ENCODE measurements around the gene FOXO3.
A peak's percentile ranks its signal among the peaks of the same experiment; 100 is the strongest.
"Not testable (repeated sequence)": the region's sequence is repeated elsewhere in the genome, so short reads cannot be mapped to it uniquely, and the experiment has no call there.

The FOXO3 gene

DNA sequence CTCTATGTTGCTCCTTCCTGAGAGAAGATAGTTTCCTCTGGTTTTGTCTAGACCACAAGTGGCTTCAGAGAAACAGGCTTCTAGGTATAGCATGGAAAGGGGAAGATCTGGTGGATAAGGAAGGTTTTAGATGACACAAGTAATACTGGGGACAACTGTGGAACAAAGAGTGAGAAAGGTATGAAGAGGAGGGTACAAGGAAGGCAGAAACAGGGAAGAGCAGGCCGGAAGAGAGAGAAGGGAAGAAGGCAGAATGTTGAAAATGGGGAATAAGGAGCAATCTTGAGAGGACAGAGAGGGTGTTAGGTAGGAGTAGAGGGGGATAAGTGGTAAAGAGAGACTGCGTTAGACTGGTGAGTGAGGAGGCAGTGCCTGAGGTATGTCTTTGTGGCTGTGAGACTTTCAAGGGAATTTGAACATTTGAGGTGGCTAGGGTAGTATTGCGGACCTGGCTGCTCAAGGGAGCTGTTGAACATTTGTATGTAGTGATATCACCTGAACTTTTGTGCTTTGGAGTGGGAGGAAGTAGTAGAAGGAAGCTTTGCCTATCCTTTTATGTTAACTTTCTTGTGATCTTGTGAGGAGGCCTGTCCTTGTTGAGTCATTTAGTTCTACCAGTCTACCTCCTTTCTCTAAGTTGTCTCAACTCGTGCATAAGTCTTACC, 69.5 kb downstream of the FOXO3 start:
- no peak for DNase-seq (ENCODE audit: low spot score)

DNA sequence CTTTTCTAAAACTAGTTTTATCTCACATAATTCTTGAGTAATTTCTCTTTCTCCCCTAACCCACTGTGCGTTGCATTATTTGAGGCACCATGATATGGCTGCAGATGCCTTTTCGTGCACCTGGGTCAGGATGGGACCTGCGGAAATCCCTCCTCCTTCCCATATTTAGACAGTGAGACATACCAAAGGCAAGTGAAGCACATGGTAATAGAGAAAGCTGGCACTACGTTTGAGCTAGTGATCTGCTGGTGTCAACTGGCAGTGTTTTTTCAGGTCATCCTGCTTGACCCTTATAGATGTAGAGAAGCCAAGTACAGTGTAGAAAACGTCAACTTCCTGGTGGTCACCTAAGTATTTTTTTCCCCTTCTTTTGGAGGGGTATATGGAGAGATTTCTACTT, 71.7 kb downstream of the FOXO3 start:
- DNase-seq (ENCODE audit: low spot score) = no peak

DNA sequence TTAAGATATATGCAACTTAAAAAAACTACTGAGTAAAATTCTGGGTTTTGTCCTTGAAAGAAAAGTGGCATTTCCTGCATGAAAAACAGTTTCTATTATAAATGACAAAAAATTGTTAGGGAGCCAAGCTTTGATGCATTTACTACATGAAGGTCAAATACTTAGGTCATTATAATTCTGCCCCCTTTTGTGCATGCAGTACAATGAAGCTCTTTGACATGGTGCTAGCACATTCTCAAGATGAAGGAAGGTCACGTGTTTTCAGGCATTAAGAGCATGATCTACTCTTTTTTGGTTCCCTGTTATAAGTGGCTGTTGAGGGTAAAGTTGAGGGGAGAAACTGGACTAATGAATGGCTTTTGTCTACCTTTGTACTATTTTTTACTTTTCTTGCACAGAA, 72.7 kb downstream of the FOXO3 start:
- no peak for DNase-seq (ENCODE audit: low spot score)

DNA sequence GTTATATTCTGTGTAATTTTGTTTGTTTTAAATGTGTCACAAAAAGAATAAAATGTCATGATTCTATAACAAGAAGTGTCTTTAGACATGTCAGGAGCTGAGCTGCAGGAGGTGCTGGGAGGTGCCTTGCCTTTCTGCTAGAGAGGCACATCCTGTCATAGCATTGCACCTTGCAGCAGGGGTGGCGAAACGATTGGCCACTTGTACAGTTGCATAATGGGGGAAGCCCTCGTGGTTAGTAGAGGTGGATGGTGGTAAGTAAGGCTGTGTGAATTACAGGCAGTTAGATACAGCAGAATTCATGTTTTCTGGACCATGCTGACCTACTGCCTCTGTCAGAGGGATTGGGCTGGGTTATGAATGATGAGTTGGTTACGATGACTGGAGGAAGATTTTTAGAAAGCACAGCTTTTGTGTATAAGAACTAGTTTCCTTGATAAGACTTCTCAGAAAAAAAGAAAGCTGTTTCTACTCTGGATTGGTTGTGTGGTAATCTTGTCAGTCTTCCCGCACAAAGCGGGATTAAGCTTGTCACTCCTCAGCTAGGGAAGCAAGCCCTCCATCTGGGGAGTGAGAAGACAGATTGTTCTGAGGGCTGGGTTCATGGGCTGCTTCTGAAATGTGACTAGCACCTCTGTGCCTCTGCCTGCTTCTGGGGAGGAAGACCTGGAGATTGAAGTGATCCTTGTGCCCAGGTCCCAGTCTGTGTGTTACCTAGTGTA, 74.9 kb downstream of the FOXO3 start:
- no peak for DNase-seq (ENCODE audit: low spot score)

DNA sequence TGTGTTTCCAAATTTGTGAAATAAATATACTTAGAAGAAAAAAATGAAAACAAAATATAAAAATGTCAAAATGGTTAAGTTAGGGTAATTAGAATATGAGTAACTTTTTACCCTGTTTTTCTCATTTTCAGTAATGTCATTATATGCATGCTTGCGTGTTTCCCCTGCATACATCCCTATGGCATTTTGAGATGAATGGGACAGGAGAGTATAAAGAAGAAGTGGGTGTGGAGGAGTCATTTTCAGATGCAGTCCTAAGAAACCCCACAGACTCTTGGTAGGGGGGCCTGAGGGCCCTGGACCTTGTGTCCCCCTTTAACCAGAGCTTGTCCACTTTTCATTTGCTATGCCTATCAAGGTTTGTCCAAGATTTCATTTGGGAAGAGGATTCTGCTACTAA, 77.2 kb downstream of the FOXO3 start:
- no peak for DNase-seq (ENCODE audit: low spot score)

DNA sequence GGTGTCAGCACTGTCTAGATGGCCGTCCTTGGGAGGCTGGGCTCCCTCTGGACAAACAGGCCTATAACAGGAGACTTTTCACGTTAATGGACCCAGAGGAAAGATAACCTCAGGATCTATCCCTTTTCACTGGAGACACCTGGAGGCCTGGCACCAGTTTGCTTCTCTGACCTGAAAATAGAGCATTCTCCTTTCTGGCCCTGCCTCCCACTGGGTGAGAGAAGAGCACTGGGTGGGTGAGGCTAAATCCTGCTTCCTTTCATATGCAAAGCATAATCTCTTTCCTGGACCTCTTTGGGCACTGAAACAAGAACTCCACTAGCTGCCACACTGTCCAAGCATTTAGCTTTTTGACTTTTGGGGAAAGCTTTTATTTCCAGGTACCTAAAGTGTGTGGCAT, 78.3 kb downstream of the FOXO3 start:
- no peak for DNase-seq (ENCODE audit: low spot score)

DNA sequence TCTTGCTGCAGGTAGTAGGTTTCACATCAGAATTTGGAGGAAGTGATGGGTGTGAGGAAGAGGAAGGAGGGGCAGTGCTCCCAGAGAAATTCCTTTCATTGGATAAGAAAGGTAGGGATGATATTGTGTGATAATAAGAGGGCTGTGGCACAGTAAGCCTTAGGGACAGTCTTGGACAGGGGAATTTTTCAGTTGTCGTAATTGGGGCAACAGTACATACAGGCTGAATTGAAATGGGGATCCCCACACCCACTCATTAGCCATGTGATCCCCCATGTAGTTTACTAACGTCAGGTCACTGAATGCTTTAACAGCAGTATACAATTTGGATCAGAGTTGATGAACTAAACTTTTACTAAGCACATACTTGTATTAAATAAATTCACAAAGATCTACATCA, 79.4 kb downstream of the FOXO3 start:
- no peak for DNase-seq (ENCODE audit: low spot score)

DNA sequence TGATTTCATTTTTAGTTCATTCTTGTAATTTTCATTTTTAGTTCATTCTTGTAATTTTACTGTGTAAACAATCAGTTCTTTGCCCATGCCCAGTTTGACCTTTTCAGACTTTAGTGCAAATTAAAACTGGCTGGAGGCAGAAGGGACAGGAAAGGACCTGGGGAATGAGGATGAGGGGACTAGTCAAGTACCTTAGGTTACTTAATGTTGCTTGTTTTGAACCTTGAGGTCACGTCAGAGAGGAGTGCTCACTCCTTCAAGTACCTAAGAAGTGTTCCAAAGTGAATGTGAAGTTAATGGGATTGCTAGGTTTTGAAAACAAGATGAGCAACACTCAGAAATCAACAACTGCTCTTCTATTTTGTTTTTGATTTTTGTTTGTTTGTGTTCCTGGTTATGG, 82.5 kb downstream of the FOXO3 start:
- no peak for DNase-seq (ENCODE audit: low spot score)

DNA sequence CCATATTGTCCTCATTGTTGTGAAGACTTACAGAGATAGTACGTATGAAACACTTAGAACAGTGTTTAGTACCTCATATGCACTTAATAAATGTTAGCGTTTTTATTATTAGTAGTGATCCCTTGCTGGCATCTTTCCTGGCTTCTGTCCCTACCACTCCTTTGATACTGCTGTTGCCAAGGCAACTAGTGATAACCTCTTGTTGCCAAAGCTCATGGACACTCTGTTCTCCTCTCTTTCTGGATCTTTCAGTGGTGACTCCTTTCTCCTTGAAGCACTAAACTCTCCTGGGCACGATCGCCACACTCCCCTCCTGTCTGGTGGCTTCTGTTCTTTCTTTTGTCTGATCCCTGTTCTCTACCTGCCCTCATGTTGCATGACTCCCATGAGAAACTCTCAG, 83.5 kb downstream of the FOXO3 start:
- no peak for DNase-seq (ENCODE audit: low spot score)

DNA sequence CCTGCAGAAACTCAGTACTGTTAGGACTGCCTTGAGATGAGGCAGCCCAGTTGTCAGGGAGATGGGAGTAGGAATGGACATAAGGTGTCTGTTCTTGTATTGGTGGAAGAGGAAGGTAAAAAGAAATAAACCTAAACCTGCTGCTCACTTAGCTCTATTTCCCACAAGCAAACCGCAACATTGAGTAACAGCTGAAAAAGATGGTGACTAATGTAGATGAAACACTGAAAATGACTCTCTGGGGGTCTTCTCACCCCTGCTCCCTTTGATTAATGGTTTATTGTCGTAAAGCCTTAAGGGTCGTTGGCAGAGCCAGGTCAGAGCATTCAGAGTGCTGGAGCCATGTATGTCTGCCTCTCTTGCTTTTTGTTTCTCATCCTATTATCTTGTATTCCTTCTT, 87.5 kb downstream of the FOXO3 start:
- DNase-seq (ENCODE audit: low spot score) = no peak

DNA sequence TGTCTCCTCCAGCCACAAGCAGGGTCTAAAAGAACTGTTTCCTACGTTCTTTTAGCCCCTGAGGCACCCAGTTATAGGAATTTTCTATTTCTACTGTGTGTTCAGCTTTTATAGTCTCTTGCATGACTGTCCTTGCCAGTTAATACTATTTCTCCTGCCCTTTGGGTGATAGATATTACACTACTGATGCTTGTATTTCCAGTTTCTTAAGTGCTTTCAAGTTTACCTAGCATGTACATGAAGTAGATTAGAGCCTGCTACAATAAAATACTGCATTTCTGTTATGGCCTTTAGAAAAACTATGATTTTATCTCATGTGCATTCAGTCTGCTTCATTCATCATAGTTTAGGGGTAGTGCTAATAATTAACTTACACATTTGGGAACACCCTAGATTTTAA, 89.6 kb downstream of the FOXO3 start:
- no peak for DNase-seq (ENCODE audit: low spot score)

DNA sequence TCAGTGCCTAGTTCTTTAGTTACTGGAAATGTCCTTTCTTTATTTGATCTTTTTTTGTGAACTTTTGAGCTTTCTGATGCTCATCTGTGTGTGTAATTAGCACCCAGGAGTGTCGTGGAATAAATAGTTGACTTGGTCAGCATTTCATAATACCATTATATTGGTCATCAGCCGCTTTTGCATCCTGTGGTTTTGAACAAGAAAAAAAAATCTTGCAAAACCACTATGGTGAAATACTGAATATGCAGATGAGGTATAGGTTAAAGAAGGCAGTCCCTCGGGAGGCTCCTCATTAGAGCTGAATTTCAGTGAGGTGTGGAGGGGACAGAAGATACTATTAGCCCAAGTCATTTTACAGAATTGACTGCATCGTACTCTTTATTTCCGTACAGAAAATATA, 90.1 kb downstream of the FOXO3 start:
- DNase-seq (ENCODE audit: low spot score) = no peak

DNA sequence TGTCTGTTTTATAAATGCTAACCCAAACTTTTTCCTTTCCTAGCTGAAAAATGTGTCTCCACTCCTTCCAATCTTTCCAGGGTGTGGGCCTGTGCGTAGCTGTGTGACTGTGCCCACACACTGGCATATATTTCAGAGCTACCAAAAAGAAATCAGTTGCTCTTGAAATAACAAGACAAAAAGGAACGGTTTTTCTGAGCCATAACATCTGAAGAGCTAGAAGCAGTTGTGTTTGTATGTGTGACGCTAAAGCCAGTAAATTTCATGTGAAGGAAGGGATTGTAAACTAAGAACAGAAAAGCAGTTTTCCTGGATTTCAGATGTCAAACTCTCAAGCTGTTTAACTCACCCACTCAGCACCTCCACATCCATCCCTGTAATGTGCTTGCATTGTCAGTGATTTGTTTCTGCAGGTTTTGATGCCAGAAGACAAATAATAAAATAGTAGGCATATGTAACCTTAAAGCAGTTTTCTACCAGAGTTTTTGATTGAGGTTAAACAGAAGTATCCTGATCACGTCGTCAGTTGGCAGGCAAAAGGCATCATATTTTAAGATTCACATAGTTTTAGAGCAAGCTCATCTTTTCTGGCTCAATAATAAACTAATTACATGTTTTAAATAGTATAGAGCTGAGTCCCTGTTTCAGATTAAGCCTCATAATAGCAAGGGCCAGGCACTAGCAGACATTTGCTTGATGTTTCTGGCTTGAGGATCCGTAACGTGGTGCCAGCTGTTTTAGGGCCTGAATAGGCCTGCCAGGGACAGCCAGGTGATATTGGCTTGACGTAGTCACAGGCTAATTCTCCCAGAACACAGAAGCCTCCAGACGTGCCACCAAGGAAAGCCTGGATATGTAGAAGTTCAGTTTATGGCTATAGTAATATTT, 90.9 kb downstream of the FOXO3 start:
- DNase-seq (ENCODE audit: low spot score) = no peak

DNA sequence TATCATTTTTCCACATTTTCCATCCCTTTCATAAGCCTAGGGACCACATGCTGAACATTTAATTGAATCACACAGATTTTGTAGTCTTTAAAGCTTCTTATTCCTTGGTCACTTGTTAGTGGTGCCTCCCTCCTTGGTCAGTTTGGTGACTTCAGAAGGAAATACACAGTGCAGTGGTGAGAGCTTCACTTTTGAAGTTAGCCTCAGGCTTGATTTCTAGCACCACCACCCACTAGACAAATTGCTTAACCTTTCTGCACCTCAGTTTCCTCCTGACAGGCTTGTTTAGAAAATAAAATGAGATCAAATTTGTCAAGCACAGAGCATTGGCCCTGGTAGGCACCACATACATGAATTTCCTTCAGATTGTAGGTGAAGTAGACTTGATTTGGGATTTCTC, 91.7 kb downstream of the FOXO3 start:
- DNase-seq (ENCODE audit: low spot score) = no peak

DNA sequence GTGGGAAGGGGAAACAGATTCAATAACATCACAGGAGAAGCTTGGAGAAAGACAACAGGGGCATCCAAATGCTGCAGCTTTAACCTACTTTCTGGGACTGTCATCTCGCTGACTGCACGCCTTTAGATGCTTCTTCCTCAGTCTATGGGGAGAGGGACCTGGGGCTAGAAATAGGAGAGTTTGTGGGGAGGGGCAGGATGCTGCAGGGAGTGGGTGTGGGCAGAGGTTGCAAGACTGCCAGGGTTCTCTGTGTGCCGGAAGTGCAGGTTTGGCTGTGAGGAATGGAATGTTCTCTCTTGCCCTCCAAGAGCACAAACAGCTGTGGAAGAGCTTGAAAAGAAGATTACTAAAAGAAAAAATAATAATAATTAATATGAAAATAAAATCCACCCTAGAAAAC, 93.2 kb downstream of the FOXO3 start:
- DNase-seq (ENCODE audit: low spot score) = no peak

DNA sequence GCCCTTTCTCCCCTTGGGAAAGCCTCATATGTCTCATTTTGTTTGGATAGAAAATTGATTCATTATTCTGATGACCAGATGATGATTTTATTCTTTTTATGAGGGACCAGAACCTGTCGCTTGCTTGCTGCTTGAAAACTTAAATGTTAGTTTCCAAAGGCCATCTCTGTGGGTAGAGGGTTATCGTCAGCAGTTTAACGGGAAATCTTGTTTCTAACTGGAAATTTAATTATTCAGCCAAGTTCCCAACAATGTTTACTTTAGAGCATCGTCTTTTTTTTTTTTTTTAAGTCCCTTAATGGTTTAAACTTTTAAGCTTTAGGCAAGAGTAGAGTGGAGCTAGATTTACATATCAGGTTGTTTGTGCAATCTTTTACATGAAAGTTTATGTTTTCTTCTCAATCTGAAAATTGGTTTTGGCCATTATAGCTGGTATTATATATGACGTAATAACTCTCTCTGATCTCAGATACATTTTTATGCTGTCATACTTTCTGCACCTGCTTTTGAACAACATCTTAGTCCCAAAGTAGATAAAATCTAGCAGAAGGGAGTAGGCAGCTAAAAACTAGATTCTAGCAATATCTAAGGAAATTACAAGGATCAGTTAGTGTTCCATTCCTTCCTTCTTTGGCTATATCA, 93.9 kb downstream of the FOXO3 start:
- no peak for DNase-seq (ENCODE audit: low spot score)

DNA sequence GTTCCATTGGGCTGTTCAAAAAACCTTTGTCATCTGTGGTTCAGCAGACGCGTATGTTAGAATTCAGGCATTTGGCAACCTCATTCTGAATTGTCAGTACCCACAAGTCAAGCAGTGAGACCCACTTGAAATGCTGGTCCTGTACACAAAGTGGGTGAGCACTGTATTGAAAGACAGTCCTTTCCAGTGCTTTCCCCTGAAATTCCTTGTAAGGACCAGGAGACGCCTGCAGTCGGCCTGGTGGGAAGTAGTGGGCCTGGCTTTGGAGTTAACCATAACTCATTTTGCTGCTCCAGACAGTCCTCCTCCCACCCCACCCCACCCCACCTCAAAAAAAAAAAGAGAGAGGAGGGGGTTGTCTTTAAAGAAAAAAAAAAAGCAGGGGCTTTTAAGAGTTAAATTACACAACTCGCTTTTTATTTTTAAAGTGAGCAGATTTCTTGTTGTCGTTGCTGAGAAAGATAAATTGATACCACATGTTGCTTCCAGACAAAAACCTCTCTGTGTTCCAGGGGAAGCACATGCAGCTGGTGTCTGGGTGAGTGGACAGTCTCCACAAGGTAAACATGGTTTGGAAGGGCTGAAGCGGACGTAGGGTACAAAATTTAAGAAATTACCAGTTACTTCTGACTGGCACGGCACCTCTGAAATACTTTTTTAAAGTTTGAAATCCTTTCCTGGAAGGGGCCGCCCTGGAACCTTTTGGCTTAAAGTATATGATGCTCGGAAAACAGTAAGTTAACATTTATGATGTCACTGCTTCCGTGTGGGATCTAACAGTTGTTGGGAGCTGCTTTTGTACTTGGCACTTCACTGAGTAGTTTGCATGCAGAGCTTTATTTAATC, 95.3 kb downstream of the FOXO3 start:
- no peak for DNase-seq (ENCODE audit: low spot score)

DNA sequence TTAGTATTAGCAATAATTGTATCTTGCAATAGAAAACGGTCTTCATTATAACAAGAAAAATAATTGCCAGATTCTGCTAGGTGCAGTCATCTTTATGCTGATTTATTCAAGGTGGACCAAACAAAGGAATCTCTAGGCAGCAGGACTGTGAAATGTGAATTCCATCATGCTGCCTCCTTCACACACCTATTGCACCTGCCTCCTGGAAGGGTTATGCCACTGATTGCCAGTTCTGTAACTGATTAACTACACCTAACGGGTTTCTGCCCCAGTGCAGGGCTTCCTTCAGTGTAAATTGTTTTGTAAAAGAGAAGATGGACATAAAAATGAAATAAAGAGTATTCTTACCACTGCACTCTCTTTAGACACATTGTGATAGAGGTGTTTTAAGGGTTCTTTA, 96.1 kb downstream of the FOXO3 start:
- DNase-seq (ENCODE audit: low spot score) = no peak

DNA sequence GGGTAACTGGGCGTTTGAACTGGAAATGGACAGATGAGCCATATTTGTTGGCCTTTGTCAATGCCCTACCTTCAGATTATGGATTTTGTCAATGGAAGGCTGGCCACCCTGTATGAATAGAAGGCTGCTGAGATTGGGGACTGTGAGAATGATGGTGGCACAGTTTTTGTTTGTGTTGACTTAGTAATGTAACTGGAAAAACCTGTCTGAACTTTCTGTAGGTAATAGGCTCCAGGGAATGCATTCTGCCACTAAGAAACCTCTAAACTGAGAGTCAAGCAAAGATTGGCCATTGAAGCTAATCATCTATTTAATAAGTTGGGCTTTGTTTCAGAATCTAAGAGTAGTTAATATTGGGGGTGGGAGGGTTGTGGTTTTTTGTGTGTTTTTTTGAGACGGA, 97.5 kb downstream of the FOXO3 start:
- no peak for DNase-seq (ENCODE audit: low spot score)

DNA sequence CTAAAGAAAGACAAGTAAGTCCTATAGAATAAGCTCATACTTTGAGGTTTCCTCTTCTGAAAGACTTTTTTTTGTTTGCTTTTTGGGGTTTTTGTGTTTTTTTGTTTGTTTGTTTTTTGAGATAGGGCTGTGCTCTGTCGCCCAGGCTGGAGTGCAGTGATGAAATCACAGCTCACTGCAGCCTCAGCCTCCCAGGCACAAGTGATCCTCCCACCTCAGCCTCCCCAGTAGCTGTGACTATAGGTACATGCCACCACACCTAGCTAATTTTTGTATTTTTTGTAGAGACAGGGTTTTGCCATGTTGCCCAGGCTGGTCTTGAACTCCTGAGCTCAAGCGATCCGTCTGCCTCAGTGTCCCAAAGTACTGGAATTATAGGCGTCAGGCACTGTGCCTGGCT, 98.1 kb downstream of the FOXO3 start:
- DNase-seq (ENCODE audit: low spot score) = not testable (repeated sequence)

DNA sequence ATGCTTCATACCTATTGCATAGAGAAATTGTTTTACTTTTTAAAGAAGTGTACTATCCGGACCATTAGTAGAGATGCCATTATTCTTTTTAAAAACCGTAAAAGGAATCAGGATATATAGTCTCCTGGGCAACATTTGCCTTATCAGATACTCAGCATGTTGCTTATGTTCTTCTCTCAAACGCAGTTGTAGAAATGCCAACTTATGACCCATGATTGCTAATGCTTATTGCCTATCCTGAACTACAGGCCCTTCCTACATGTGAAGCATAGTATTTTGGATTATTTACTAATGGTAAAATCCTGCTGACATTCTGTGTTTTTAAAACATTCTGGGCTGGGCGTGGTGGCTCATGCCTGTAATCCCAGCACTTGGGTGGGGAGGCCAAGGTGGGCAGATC, 99.5 kb downstream of the FOXO3 start:
- DNase-seq (ENCODE audit: low spot score) = no peak

DNA sequence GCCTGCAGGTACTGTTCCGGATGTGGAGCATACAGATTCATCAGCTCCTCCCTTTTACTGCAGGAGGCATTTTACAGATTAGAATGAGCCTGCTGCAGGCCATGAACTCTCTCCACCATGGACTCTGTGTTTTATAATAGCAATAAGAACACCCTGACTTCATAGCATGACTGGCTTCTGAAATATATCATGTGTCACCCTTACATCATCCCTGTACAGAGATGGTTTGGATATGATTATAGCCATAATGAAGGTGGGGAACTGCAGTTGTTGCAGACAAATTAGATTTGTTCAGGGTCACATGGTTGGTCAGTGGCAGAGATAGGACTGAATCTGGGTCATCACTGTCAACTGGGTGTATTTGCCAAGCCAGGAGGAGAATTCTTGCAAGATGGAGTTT, 100.7 kb downstream of the FOXO3 start:
- DNase-seq (ENCODE audit: low spot score) = peak; percentile 72

Measured in RKO (cell line).